WTC11 (cell line): Measurements from ENCODE around the gene CCDC158.

Experiments used
- ATF1 ChIP-seq: sonication (generic); formaldehyde crosslinking; IDR thresholded peaks from 2 replicates; pipeline ENCODE4 v1.8.1; 2023; ENCODE audit warnings: mild to moderate bottlenecking, moderate library complexity, missing genetic modification reagents
- E2F5 ChIP-seq: sonication (generic); formaldehyde crosslinking; IDR thresholded peaks from 2 replicates; pipeline ENCODE4 v1.8.1; 2022; ENCODE audit warnings: mild to moderate bottlenecking, moderate library complexity, missing genetic modification reagents
- ELF4 ChIP-seq: sonication (generic); formaldehyde crosslinking; IDR thresholded peaks from 2 replicates; pipeline ENCODE4 v1.8.1; 2022; ENCODE audit warnings: low read depth, mild to moderate bottlenecking, moderate library complexity, missing genetic modification reagents
- FOXJ3 ChIP-seq: sonication (generic); formaldehyde crosslinking; IDR thresholded peaks from 2 replicates; pipeline ENCODE4 v1.9.0; 2021; ENCODE audit warnings: missing genetic modification reagents, mild to moderate bottlenecking, borderline replicate concordance
- FOXP1 ChIP-seq: sonication (generic); formaldehyde crosslinking; IDR thresholded peaks from 2 replicates; pipeline ENCODE4 v1.8.0; 2022; ENCODE audit warnings: missing genetic modification reagents, mild to moderate bottlenecking, moderate library complexity, borderline replicate concordance
- MLX ChIP-seq: sonication (generic); formaldehyde crosslinking; IDR thresholded peaks from 2 replicates; pipeline ENCODE4 v1.8.1; 2023; ENCODE audit warnings: mild to moderate bottlenecking, missing genetic modification reagents, moderate library complexity
- PREB ChIP-seq: sonication (generic); formaldehyde crosslinking; IDR thresholded peaks from 2 replicates; pipeline ENCODE4 v1.8.1; 2022; ENCODE audit warnings: mild to moderate bottlenecking, missing genetic modification reagents, moderate library complexity, borderline replicate concordance
- SOX15 ChIP-seq: fragments of 250-450 bp; sonication (Bioruptor Pico); IDR thresholded peaks from 2 replicates; pipeline ENCODE4 v1.9.0; 2021; ENCODE audit warnings: mild to moderate bottlenecking
- ZBTB43 ChIP-seq: sonication (generic); formaldehyde crosslinking; IDR thresholded peaks from 2 replicates; pipeline ENCODE4 v1.8.1; 2023; ENCODE audit warnings: mild to moderate bottlenecking, missing genetic modification reagents
- ZNF121 ChIP-seq: sonication (generic); formaldehyde crosslinking; IDR thresholded peaks from 2 replicates; pipeline ENCODE4 v1.8.0; 2023; ENCODE audit warnings: missing genetic modification reagents
- TF ChIP-seq, protein P1 (sequence below): fragments of 200-600 bp; IDR thresholded peaks from 2 replicates; pipeline ENCODE4 v1.8.0; 2022; ENCODE audit warnings: antibody characterized with exemption
- TF ChIP-seq, protein P2 (sequence below): sonication (generic); formaldehyde crosslinking; IDR thresholded peaks from 2 replicates; pipeline ENCODE4 v1.8.0; 2022; ENCODE audit warnings: mild to moderate bottlenecking, missing genetic modification reagents
- TF ChIP-seq, protein P3 (sequence below): sonication (generic); formaldehyde crosslinking; IDR thresholded peaks from 2 replicates; pipeline ENCODE4 v1.8.0; 2023; ENCODE audit warnings: missing genetic modification reagents, mild to moderate bottlenecking, borderline replicate concordance

- no peak for TF ChIP-seq FOXP1 (CRISPR knock-in tag)
- TF ChIP-seq SOX15 (CRISPR knock-in tag) = no peak
- TF ChIP-seq MLX (CRISPR knock-in tag) = no peak
- no peak for TF ChIP-seq ATF1 (CRISPR knock-in tag)
- no peak for TF ChIP-seq PREB (CRISPR knock-in tag)
- no peak for TF ChIP-seq ZBTB43 (CRISPR knock-in tag)
- TF ChIP-seq, protein P1, sequence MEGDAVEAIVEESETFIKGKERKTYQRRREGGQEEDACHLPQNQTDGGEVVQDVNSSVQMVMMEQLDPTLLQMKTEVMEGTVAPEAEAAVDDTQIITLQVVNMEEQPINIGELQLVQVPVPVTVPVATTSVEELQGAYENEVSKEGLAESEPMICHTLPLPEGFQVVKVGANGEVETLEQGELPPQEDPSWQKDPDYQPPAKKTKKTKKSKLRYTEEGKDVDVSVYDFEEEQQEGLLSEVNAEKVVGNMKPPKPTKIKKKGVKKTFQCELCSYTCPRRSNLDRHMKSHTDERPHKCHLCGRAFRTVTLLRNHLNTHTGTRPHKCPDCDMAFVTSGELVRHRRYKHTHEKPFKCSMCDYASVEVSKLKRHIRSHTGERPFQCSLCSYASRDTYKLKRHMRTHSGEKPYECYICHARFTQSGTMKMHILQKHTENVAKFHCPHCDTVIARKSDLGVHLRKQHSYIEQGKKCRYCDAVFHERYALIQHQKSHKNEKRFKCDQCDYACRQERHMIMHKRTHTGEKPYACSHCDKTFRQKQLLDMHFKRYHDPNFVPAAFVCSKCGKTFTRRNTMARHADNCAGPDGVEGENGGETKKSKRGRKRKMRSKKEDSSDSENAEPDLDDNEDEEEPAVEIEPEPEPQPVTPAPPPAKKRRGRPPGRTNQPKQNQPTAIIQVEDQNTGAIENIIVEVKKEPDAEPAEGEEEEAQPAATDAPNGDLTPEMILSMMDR = no peak
- TF ChIP-seq ZNF121 (CRISPR knock-in tag) = no peak
- no peak for TF ChIP-seq E2F5 (CRISPR knock-in tag)
- TF ChIP-seq FOXJ3 (CRISPR knock-in tag) = no peak
- TF ChIP-seq, protein P2, sequence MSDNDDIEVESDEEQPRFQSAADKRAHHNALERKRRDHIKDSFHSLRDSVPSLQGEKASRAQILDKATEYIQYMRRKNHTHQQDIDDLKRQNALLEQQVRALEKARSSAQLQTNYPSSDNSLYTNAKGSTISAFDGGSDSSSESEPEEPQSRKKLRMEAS = no peak
- TF ChIP-seq, protein P3, sequence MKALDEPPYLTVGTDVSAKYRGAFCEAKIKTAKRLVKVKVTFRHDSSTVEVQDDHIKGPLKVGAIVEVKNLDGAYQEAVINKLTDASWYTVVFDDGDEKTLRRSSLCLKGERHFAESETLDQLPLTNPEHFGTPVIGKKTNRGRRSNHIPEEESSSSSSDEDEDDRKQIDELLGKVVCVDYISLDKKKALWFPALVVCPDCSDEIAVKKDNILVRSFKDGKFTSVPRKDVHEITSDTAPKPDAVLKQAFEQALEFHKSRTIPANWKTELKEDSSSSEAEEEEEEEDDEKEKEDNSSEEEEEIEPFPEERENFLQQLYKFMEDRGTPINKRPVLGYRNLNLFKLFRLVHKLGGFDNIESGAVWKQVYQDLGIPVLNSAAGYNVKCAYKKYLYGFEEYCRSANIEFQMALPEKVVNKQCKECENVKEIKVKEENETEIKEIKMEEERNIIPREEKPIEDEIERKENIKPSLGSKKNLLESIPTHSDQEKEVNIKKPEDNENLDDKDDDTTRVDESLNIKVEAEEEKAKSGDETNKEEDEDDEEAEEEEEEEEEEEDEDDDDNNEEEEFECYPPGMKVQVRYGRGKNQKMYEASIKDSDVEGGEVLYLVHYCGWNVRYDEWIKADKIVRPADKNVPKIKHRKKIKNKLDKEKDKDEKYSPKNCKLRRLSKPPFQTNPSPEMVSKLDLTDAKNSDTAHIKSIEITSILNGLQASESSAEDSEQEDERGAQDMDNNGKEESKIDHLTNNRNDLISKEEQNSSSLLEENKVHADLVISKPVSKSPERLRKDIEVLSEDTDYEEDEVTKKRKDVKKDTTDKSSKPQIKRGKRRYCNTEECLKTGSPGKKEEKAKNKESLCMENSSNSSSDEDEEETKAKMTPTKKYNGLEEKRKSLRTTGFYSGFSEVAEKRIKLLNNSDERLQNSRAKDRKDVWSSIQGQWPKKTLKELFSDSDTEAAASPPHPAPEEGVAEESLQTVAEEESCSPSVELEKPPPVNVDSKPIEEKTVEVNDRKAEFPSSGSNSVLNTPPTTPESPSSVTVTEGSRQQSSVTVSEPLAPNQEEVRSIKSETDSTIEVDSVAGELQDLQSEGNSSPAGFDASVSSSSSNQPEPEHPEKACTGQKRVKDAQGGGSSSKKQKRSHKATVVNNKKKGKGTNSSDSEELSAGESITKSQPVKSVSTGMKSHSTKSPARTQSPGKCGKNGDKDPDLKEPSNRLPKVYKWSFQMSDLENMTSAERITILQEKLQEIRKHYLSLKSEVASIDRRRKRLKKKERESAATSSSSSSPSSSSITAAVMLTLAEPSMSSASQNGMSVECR = no peak
- no peak for TF ChIP-seq ELF4 (CRISPR knock-in tag)
Observed at GRCh38 chr4:76434901-76435527, 14.1 kb upstream of the CCDC158 start, which contains the start of gene SHROOM3.
